PC-3 (cell line): ENCODE measurements around the gene PLG.
"Not testable (repeated sequence)": the region's sequence is repeated elsewhere in the genome, so short reads cannot be mapped to it uniquely, and the experiment has no call there.

Experiments
- EZH2 ChIP-seq: fragments of 300-600 bp; sonication (generic); IDR thresholded peaks from one replicate; pipeline ENCODE4 v1.6.1; 2017; ENCODE audit warnings: antibody characterized with exemption, mild to moderate bottlenecking, low read length; ENCODE audit not compliant: unreplicated experiment
- TF ChIP-seq, protein P1 (sequence below): fragments of 300-600 bp; sonication (generic); conservative IDR thresholded peaks from 2 replicates; pipeline ENCODE4 v1.5.1; 2017; ENCODE audit warnings: antibody characterized with exemption, low read depth, mild to moderate bottlenecking, low read length

DNA sequence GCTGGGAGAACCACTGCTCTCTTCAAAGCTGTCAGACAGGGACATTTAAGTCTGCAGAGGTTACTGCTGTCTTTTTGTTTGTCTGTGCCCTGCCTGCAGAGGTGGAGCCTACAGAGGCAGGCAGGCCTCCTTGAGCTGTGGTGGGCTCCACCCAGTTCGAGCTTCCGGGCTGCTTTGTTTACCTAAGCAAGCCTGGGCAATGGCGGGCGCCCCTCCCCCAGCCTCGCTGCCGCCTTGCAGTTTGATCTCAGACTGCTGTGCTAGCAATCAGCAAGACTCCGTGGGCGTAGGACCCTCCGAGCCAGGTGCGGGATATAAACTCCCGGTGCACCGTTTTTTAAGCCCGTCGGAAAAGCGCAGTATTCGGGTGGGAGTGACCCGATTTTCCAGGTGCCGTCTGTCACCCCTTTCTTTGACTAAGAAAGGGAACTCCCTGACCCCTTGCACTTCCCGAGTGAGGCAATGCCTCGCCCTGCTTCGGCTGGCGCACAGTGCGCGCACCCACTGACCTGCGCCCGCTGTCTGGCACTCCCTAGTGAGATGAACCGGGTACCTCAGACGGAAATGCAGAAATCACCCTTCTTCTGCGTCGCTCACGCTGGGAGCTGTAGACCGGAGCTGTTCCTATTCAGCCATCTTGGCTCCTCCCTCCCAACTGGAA is 16.8 kb upstream of the PLG start:
- not testable (repeated sequence) for TF ChIP-seq EZH2
- TF ChIP-seq, protein P1, sequence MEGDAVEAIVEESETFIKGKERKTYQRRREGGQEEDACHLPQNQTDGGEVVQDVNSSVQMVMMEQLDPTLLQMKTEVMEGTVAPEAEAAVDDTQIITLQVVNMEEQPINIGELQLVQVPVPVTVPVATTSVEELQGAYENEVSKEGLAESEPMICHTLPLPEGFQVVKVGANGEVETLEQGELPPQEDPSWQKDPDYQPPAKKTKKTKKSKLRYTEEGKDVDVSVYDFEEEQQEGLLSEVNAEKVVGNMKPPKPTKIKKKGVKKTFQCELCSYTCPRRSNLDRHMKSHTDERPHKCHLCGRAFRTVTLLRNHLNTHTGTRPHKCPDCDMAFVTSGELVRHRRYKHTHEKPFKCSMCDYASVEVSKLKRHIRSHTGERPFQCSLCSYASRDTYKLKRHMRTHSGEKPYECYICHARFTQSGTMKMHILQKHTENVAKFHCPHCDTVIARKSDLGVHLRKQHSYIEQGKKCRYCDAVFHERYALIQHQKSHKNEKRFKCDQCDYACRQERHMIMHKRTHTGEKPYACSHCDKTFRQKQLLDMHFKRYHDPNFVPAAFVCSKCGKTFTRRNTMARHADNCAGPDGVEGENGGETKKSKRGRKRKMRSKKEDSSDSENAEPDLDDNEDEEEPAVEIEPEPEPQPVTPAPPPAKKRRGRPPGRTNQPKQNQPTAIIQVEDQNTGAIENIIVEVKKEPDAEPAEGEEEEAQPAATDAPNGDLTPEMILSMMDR: not testable (repeated sequence)
